Suprapubic skin (tissue), 4 donors: ENCODE results near the gene SCFD1.

ENCODE experiments used
- CTCF ChIP-seq, 2 donors: fragments of 200-600 bp in 1 of 2; fragments of 450-650 bp in 1 of 2; sonication (generic) in 1 of 2; IDR thresholded peaks; one replicate each; pipeline ENCODE4 v1.5.1; 2016 to 2019; ENCODE audit warnings: antibody characterized with exemption in 2 of 2, mild to moderate bottlenecking in 1 of 2, moderate library complexity in 1 of 2
- EP300 ChIP-seq: sonication (generic); formaldehyde crosslinking; IDR thresholded peaks from one replicate; pipeline ENCODE4 v1.6.1; 2017; ENCODE audit warnings: antibody characterized with exemption
- POLR2A ChIP-seq, 2 donors: fragments of 450-650 bp; IDR thresholded peaks; one replicate each; pipeline ENCODE4 v1.6.1; 2017; ENCODE audit warnings: antibody characterized with exemption in 2 of 2, mild to moderate bottlenecking in 2 of 2, moderate library complexity in 2 of 2
- POLR2AphosphoS5 ChIP-seq, 3 donors: sonication (generic); formaldehyde crosslinking; IDR thresholded peaks; one replicate each; pipeline ENCODE4 v1.6.1; 2017; ENCODE audit warnings: antibody characterized with exemption in 3 of 3

- TF ChIP-seq CTCF (IDR thresholded peaks at IDR 0.05) (no peak), POLR2AphosphoS5 (IDR thresholded peaks at IDR 0.05) (no peak), POLR2A (IDR thresholded peaks at IDR 0.05) (no peak), EP300 (no peak)
Measured at GRCh38 chr14:30657606-30658163, 35.6 kb downstream of the SCFD1 start.
